Psoas muscle (tissue), 8 donors: Measurements from ENCODE around the gene ZCCHC2. TPM values are rescaled to one million over a fixed set of nuclear protein-coding genes. Genes with fewer than 3 reads are reported as not detected.
A peak's percentile ranks its signal among the peaks of the same experiment; 100 is the strongest.

Experiments used
- ATAC-seq, 4 donors: fragments of 200-7000 bp; cut with Tn5 transposase; one replicate each; pipeline ENCODE4 v1.9.1; 2020; ENCODE audit warnings: moderate library complexity in 3 of 4, mild to moderate bottlenecking in 2 of 4
- DNase-seq, 2 donors: peaks; one replicate each; pipeline ENCODE4 v3.0.0-alpha.2; 2020
- H3K27ac ChIP-seq: fragments of 200-600 bp; one replicate; pipeline ENCODE4 v1.8.0; 2022
- H3K27me3 ChIP-seq, 3 donors: fragments of 200-600 bp in 1 of 3; one replicate each; pipeline versions ENCODE4 v1.6.1 to v1.8.0; 2013 to 2022; ENCODE audit warnings: low read length in 2 of 3, mild to moderate bottlenecking in 2 of 3, moderate library complexity in 1 of 3; ENCODE audit not compliant: insufficient read depth in 3 of 3
- H3K36me3 ChIP-seq, 2 donors: fragments of 200-600 bp in 1 of 2; one replicate each; pipeline versions ENCODE4 v1.6.1 to v1.8.0; 2013 to 2022; ENCODE audit warnings: low read depth in 1 of 2, mild to moderate bottlenecking in 1 of 2, moderate library complexity in 1 of 2; ENCODE audit not compliant: insufficient read depth in 1 of 2
- H3K4me1 ChIP-seq: fragments of 200-600 bp; one replicate; pipeline ENCODE4 v1.8.0; 2022
- H3K4me3 ChIP-seq: fragments of 200-600 bp; one replicate; pipeline ENCODE4 v1.8.0; 2022; ENCODE audit warnings: mild to moderate bottlenecking
- H3K9me3 ChIP-seq: fragments of 200-600 bp; one replicate; pipeline ENCODE4 v1.8.0; 2022
- CTCF ChIP-seq: fragments of 200-600 bp; IDR thresholded peaks from one replicate; pipeline ENCODE4 v1.8.0; 2022; ENCODE audit warnings: antibody characterized with exemption
- WGBS, 3 donors: extraction: QIAGEN DNeasy Blood & Tissue Kit; methylation state at CpG; one replicate each; pipeline versions ENCODE4 v1.1.6 to v1.1.7; 2013; 5-methylcytosine and 5-hydroxymethylcytosine counted together
- intact Hi-C, 2 donors: fragments of 100-400 bp; cut with DNase I; formaldehyde crosslinking; loops; one replicate each; pipeline versions ENCODE4 v1.11.0 to v1.14.2; 2022
- polyA plus RNA-seq, 3 donors: library from polyadenylated mRNA; stranded (reverse); fragments of 200-250 nt; gene quantifications; one replicate each; pipeline ENCODE4 v1.2.3, GENCODE V29; 2013
- total RNA-seq, 4 donors: library from RNA; stranded (reverse); fragmentation: NEBNext Ultra II Directional in 2 of 4; extraction: Animal tissue kit (Norgen Biotek cat#: 25700) in 2 of 4; gene quantifications; one replicate each; pipeline versions ENCODE4 v1.2.1 to v1.2.4, GENCODE V29; 2021 to 2023
- donor health status: healthy with polysubstance abuse.
- donor health status: DM: no; HTN: no; CAD: no; lungs with moderate emphysema.
- donor health status: Bipolar disorder and iron deficiency.
- donor health status: healthy.
- donor health status: DM: yes; HTN: yes; CAD: no.
- donor health status: DM: no; HTN: no; CAD: no.
- donor health status: DM: no; HTN: no; CAD: no.
- donor health status: DM: yes; HTN: yes; CAD: no.

The ZCCHC2 gene
- total and polyA plus RNA-seq, 7 donors: 4.0 to 41.8 (median 28.8) TPM

- H3K9me3 ChIP-seq: peaks cover 31% of the 10 kb centered on the region
- no peak for TF ChIP-seq CTCF
- H3K36me3 ChIP-seq: no peaks in the 10 kb centered on the region
- intact Hi-C loops: no loop called here
- no peaks in the 10 kb centered on the region for H3K4me1 ChIP-seq
- 70 to 89% (median 86%) methylated on average over 1 of the region's 1 CpG for WGBS, 3 donors
- ATAC-seq: no peak
- no peaks in the 10 kb centered on the region for H3K27me3 ChIP-seq
- H3K27ac ChIP-seq: no peak overlapping the region
- no peak for DNase-seq
- H3K4me3 ChIP-seq: no peak overlapping the region
Measured at GRCh38 chr18:62512532-62512931, 10.3 kb upstream of the ZCCHC2 start.

- Histone ChIP-seq H3K36me3 (no peaks in the 10 kb centered on the region), H3K4me3 (no peak overlapping the region), H3K4me1 (no peaks in the 10 kb centered on the region), H3K9me3 (peaks cover 31% of the 10 kb centered on the region), H3K27me3 (no peaks in the 10 kb centered on the region), H3K27ac (no peak overlapping the region)
- intact Hi-C loops: no loop called here
- ATAC-seq (no peak), DNase-seq (no peak)
- 70 to 84% (median 82%) methylated on average over 2 of the region's 2 CpGs for WGBS, 3 donors
- no peak for TF ChIP-seq CTCF
Measured at GRCh38 chr18:62512996-62513395, 9.8 kb upstream of the ZCCHC2 start.

- no peak for ATAC-seq
- intact Hi-C loops: no loop called here
- Histone ChIP-seq H3K36me3 (no peaks in the 10 kb centered on the region), H3K9me3 (peaks cover 31% of the 10 kb centered on the region), H3K27ac (no peak overlapping the region), H3K4me3 (no peak overlapping the region), H3K27me3 (no peaks in the 10 kb centered on the region), H3K4me1 (no peaks in the 10 kb centered on the region)
- DNase-seq: no peak
- no peak for TF ChIP-seq CTCF
Measured at GRCh38 chr18:62514570-62514969, 8.3 kb upstream of the ZCCHC2 start.

GRCh38 chr18:62516242-62516641 lies 6.6 kb upstream of the ZCCHC2 start:
- peak in 2 of 4 donors; percentile 62 to 78 for ATAC-seq

More at GRCh38 chr18:62516242-62516641, 6.6 kb upstream of the ZCCHC2 start:
- no peak for DNase-seq
- WGBS, 3 donors: 25 to 38% (median 26%) methylated on average over 1 of the region's 1 CpG
- H3K4me3 ChIP-seq: no peak overlapping the region
- H3K9me3 ChIP-seq: peaks cover 31% of the 10 kb centered on the region
- H3K27ac ChIP-seq: peak overlapping the region; percentile 19
- H3K4me1 ChIP-seq: peaks cover 3% of the 10 kb centered on the region
- intact Hi-C loops: no loop called here
- H3K27me3 ChIP-seq: no peaks in the 10 kb centered on the region
- TF ChIP-seq CTCF: no peak
- H3K36me3 ChIP-seq: no peaks in the 10 kb centered on the region
